Mucosa of descending colon (tissue), 3 donors: Measurements from ENCODE around the gene ZNF512B. TPM values are rescaled to one million over a fixed set of nuclear protein-coding genes. Genes with fewer than 3 reads are reported as not detected.
"Not testable (repeated sequence)": the region's sequence is repeated elsewhere in the genome, so short reads cannot be mapped to it uniquely, and the experiment has no call there.

Experiments used
- ATAC-seq: fragments of 200-7000 bp; cut with Tn5 transposase; one replicate; pipeline ENCODE4 v1.9.1; 2020; ENCODE audit warnings: mild to moderate bottlenecking, moderate library complexity
- DNase-seq, 3 donors: peaks; one replicate each; pipeline ENCODE4 v3.0.0-alpha.2; 2020
- H3K36me3 ChIP-seq: fragments of 200-600 bp; one replicate; pipeline ENCODE4 v1.8.0; 2021; ENCODE audit warnings: low read depth, mild to moderate bottlenecking
- H3K4me1 ChIP-seq: fragments of 200-600 bp; one replicate; pipeline ENCODE4 v1.8.0; 2021; ENCODE audit warnings: low read depth, mild to moderate bottlenecking
- H3K4me3 ChIP-seq: fragments of 200-600 bp; one replicate; pipeline ENCODE4 v1.8.0; 2021; ENCODE audit warnings: mild to moderate bottlenecking
- H3K9me3 ChIP-seq: fragments of 200-600 bp; one replicate; pipeline ENCODE4 v1.8.0; 2021; ENCODE audit warnings: mild to moderate bottlenecking
- CTCF ChIP-seq: fragments of 200-600 bp; IDR thresholded peaks from one replicate; pipeline ENCODE4 v1.8.0; 2022; ENCODE audit warnings: antibody characterized with exemption, mild to moderate bottlenecking
- intact Hi-C, 2 donors: fragments of 100-400 bp; cut with DNase I in 1 of 2; cut with micrococcal nuclease in 1 of 2; formaldehyde crosslinking; loops; one replicate each; pipeline versions ENCODE4 v1.11.0 to v1.11.1; 2022; cut with DNase I, micrococcal nuclease
- total RNA-seq, 3 donors: library from RNA; stranded (reverse); fragmentation: NEBNext Ultra II Directional in 2 of 3; extraction: Animal tissue kit (Norgen Biotek cat#: 25700) in 2 of 3; gene quantifications; one replicate each; pipeline versions ENCODE4 v1.2.1 to v1.2.4, GENCODE V29; 2021 to 2023
- donor health status: DM: no; HTN: no; CAD: no; lungs with moderate emphysema.
- donor health status: DM: no; HTN: no; CAD: no.
- donor health status: DM: no; HTN: yes; CAD: no.

Gene ZNF512B
- total RNA-seq, 3 donors from 2014 or later: 1.8 to 14.7 (median 3.9) TPM

- intact Hi-C loops: no loop called here
- DNase-seq: peak; percentile 51 to 81 (median 76)
- ATAC-seq: peak; percentile 40
- H3K4me1 ChIP-seq: peaks cover 29% of the 10 kb centered on the region
- peak; percentile 9 for TF ChIP-seq CTCF
- H3K9me3 ChIP-seq: no peaks in the 10 kb centered on the region
- H3K4me3 ChIP-seq: peak within 1 kb of the TSS; percentile 28
- peaks cover 9% of the 10 kb centered on the region for H3K36me3 ChIP-seq
Measured at GRCh38 chr20:63979557-63980316, 10.0 kb upstream of the ZNF512B start, which contains the start of gene SAMD10. TSS of gene SAMD10 (minus strand) at chr20:63979642. CDS start at chr20:63979467, 175 bp downstream.

- no peak for TF ChIP-seq CTCF
- peak overlapping the region; percentile 28 for H3K4me3 ChIP-seq
- H3K4me1 ChIP-seq: peaks cover 29% of the 10 kb centered on the region
- intact Hi-C loops: no loop called here
- no peak for ATAC-seq
- peak in 1 of 3 donors; percentile 62 for DNase-seq
- no peaks in the 10 kb centered on the region for H3K9me3 ChIP-seq
- peaks cover 3% of the 10 kb centered on the region for H3K36me3 ChIP-seq
Measured at GRCh38 chr20:63979229-63979556, 9.5 kb upstream of the ZNF512B start.

DNA sequence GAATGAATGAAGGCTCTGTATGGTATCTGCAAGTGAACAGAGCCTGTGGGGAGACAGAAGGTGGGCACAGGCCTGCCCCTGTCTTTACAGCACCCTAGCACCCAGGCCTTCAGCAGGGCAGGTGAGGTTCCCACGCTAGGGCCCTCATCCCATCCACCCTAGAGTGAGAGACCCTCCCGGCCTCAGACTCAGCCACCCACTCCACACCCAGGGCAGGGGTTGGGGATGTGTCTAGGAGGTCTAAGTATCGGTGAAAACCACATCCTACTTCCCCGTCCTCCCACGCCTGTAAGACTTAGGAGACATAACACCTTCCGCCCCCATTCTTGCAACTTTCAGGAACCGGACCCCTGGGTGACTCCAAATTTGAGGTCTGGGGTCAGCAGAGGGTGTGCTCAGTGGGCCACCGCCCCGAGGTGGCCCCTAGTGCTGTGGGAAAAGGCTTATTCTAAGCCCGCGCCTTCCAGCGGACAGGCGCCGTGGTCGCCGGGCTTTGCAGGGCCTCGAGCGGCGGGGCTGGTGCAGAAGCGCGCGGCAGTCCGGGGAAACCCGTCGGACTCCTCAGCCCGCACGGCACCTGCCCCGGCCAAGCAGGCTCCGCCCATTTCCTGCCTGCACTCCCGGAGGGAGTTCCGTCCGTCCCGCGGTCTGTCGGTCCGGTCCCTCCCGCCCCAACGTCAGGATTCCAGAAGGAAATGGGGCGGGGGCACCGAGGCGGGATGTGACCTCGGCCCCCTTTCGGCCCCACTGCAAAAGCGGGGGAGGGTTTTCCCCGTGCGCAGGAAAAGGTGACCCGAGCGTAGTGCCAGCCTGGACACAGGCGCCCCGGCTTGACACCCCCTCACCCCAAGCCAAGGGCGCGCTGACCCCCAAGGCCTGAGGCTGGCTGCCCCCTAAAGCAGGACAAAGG, 8.8 kb upstream of the ZNF512B start:
- Histone ChIP-seq H3K4me1 (peaks cover 29% of the 10 kb centered on the region), H3K4me3 (peak overlapping the region; percentile 28), H3K36me3 (peaks cover 3% of the 10 kb centered on the region), H3K9me3 (no peaks in the 10 kb centered on the region)
- TF ChIP-seq CTCF: no peak
- peak; percentile 66 for ATAC-seq
- intact Hi-C loops: no loop called here
- DNase-seq: peak; percentile 85 to 94 (median 90)

DNA sequence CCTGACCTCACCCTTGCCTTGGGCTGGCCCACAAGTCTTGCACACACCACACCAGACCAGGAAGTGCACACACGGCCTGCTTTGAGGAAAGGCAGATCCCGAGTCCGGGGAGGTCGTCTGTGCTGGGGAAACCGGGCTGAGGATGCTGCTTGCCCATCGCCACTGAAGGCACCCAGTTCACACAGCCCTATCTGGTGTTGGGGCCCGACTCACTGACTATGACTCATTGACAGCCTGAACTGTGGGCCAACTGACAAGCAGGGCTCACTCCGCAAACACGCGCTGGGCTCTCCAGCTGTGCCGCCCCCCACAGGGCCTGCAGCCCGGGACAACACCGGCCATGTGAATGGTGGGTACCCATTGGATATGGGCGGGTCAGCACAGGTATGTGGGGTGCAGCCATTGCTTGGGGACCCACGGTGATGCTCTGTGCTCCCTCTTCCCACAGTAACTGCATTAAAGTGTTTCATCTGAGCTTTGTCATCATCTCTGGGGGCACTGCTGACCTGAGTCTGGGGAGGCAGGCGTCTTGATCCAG, 8.1 kb upstream of the ZNF512B start:
- intact Hi-C loops: no loop called here
- Histone ChIP-seq H3K4me1 (peaks cover 29% of the 10 kb centered on the region), H3K36me3 (peaks cover 3% of the 10 kb centered on the region), H3K9me3 (no peaks in the 10 kb centered on the region), H3K4me3 (no peak overlapping the region)
- TF ChIP-seq CTCF: no peak
- ATAC-seq (no peak), DNase-seq (peak in 2 of 3 donors; percentile 38 to 65)

GRCh38 chr20:63976980-63977738, 7.4 kb upstream of the ZNF512B start:
- peak in 2 of 3 donors; percentile 31 to 61 for DNase-seq
- intact Hi-C loops: no loop called here
- no peak for TF ChIP-seq CTCF
- Histone ChIP-seq H3K9me3 (no peaks in the 10 kb centered on the region), H3K4me3 (no peak overlapping the region), H3K4me1 (peaks cover 26% of the 10 kb centered on the region), H3K36me3 (peaks cover 3% of the 10 kb centered on the region)
- no peak for ATAC-seq

GRCh38 chr20:63976511-63976910, 6.8 kb upstream of the ZNF512B start:
- intact Hi-C loops, H3K9me3 ChIP-seq, ATAC-seq, DNase-seq, H3K4me3 ChIP-seq, H3K36me3 ChIP-seq: not testable (repeated sequence)
- peaks cover 20% of the 10 kb centered on the region for H3K4me1 ChIP-seq
